ENCODE results near the gene MYBBP1A. TPM values are rescaled to one million over a fixed set of nuclear protein-coding genes. Genes with fewer than 3 reads are reported as not detected.
"Not testable (repeated sequence)": the region's sequence is repeated elsewhere in the genome, so short reads cannot be mapped to it uniquely, and the experiment has no call there.

The MYBBP1A gene
- total and polyA plus RNA-seq, 2 donors (not counting 1 experiment from before 2014, with no cell fraction given): 72.4 to 74.4 TPM

DNA sequence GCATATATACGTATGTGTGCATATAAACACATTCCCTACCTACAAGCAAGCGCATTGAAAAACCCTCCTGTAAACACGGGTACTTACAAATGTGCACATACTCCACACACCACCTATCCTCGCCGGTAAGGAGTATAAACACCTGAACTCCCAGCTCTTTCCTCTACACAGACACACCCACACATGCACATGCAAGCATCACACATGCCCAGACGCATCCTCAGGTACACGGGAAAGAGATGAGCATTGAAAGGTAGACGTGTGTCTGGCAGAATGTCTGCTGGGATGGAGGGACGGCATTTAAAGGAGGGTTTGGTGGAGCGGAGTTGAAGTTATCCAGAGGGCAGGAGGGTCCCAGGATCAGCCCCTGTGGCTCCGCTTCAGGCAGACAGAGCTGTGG lies 24.5 kb upstream of the MYBBP1A start:
- DNase-seq (no peak), ATAC-seq (ENCODE audit: low read depth) (no peak)
- Histone ChIP-seq H3K36me3 (replicated peaks in 1 of 2; ENCODE audit: control extremely low read depth in 1 of 2, control insufficient read depth in 1 of 2, extremely low read depth in 1 of 2, insufficient read depth in 2 of 2, low read length in 1 of 2) (no peaks in the 10 kb centered on the region), H3K4me3 (ENCODE audit: control extremely low read depth in 1 of 5, extremely low read depth in 1 of 5, insufficient read depth in 1 of 5, low read depth in 2 of 5, low read length in 4 of 5) (no peak overlapping the region), H3K27ac (ENCODE audit: low read length in 2 of 2) (no peak overlapping the region), H3K9me3 (ENCODE audit: control extremely low read depth in 1 of 3, control insufficient read depth in 2 of 3, insufficient read depth in 1 of 3, low read length in 2 of 3) (peaks cover 0 to 7% (median 0%) of the 10 kb centered on the region in 3 donors), H3K9ac (ENCODE audit: low read length) (no peak overlapping the region), H3K4me1 (ENCODE audit: control insufficient read depth in 2 of 2, insufficient read depth in 2 of 2, low read length in 2 of 2) (peaks cover 8 to 16% of the 10 kb centered on the region in 2 donors), H2AFZ (ENCODE audit: insufficient read depth, low read depth, low read length, poor library complexity, severe bottlenecking) (no peak overlapping the region), H3K4me2 (replicated peaks; ENCODE audit: low read depth, low read length, poor library complexity, severe bottlenecking) (no peak overlapping the region), H3K79me2 (ENCODE audit: control insufficient read depth, insufficient read depth, low read length) (no peaks in the 10 kb centered on the region), H3K27me3 (replicated peaks in 1 of 4; ENCODE audit: control extremely low read depth in 1 of 4, control insufficient read depth in 3 of 4, insufficient read depth in 4 of 4, low read length in 3 of 4) (peaks cover 0 to 35% (median 17%) of the 10 kb centered on the region in 4 experiments), H4K20me1 (ENCODE audit: control insufficient read depth, insufficient read depth, low read length, poor library complexity, severe bottlenecking) (no peaks in the 10 kb centered on the region)
- ChIA-PET CTCF (interaction anchor here (0.9 to 1.4 kb wide), 2 partner anchors 13 kb away, joined by 4 read pairs; no protein-coding TSS in a partner anchor), POLR2A (no interaction called here)
- intact Hi-C loops (cut with micrococcal nuclease): no loop called here
- no peak for TF ChIP-seq CTCF (IDR thresholded peaks at IDR 0.05)
- no peak for TF ChIP-seq EZH2 (IDR thresholded peaks at IDR 0.05; ENCODE audit: borderline replicate concordance, insufficient read depth, low read depth, low read length, poor library complexity, severe bottlenecking)
- Mint-ChIP-seq H3K4me3 (no peak overlapping the region), H3K27ac (no peak overlapping the region), H3K4me1 (peaks cover 4% of the 10 kb centered on the region), H3K27me3 (peaks cover 32% of the 10 kb centered on the region), H3K9me3 (ENCODE audit: insufficient read depth) (no peaks in the 10 kb centered on the region)
- WGBS (ENCODE audit: insufficient coverage): 77% methylated on average over 5 of the region's 11 CpGs

GRCh38 chr17:4578349-4578748 lies 23.2 kb upstream of the MYBBP1A start:
- H3K9ac ChIP-seq (ENCODE audit: low read length); H3K79me2 ChIP-seq (ENCODE audit: control insufficient read depth, insufficient read depth, low read length); H4K20me1 ChIP-seq (ENCODE audit: control insufficient read depth, insufficient read depth, low read length, poor library complexity, severe bottlenecking); DNase-seq; H3K4me1 ChIP-seq (ENCODE audit: control insufficient read depth in 2 of 2, insufficient read depth in 2 of 2, low read length in 2 of 2); H3K4me2 ChIP-seq (replicated peaks; ENCODE audit: low read depth, low read length, poor library complexity, severe bottlenecking); H3K9me3 ChIP-seq (ENCODE audit: control extremely low read depth in 1 of 3, control insufficient read depth in 2 of 3, insufficient read depth in 1 of 3, low read length in 2 of 3); intact Hi-C loops (cut with micrococcal nuclease); H3K4me3 ChIP-seq (ENCODE audit: control extremely low read depth in 1 of 5, extremely low read depth in 1 of 5, insufficient read depth in 1 of 5, low read depth in 2 of 5, low read length in 4 of 5); H2AFZ ChIP-seq (ENCODE audit: insufficient read depth, low read depth, low read length, poor library complexity, severe bottlenecking); POLR2A ChIA-PET; H3K9me3 Mint-ChIP-seq (ENCODE audit: insufficient read depth); ATAC-seq (ENCODE audit: low read depth); H3K4me1 Mint-ChIP-seq; H3K36me3 ChIP-seq (replicated peaks in 1 of 2; ENCODE audit: control extremely low read depth in 1 of 2, control insufficient read depth in 1 of 2, extremely low read depth in 1 of 2, insufficient read depth in 2 of 2, low read length in 1 of 2); H3K27ac Mint-ChIP-seq; H3K4me3 Mint-ChIP-seq; H3K27ac ChIP-seq (ENCODE audit: low read length in 2 of 2): not testable (repeated sequence)
- WGBS (ENCODE audit: insufficient coverage): 100% methylated on average over 1 of the region's 24 CpGs
- CTCF ChIA-PET: interaction anchor here (2.2 kb wide), 1 partner anchor 11 kb away, joined by 10 read pairs; no protein-coding TSS in a partner anchor
- peaks cover 25% of the 10 kb centered on the region for H3K27me3 Mint-ChIP-seq
- peaks cover 0 to 26% (median 9%) of the 10 kb centered on the region in 4 experiments for H3K27me3 ChIP-seq (replicated peaks in 1 of 4; ENCODE audit: control extremely low read depth in 1 of 4, control insufficient read depth in 3 of 4, insufficient read depth in 4 of 4, low read length in 3 of 4)

All from B cell (primary cell).